Measurements from ENCODE around the gene ALDH1B1. TPM values are rescaled to one million over a fixed set of nuclear protein-coding genes. Genes with fewer than 3 reads are reported as not detected.

Gene ALDH1B1
- 100 to 1,000 TPM; 130 to 432 (median 156) TPM for total RNA-seq

GRCh38 chr9:38392235-38393127, at the start of gene ALDH1B1:
Gene ALDH1B1 (plus strand): TSS chr9:38392702. CDS start chr9:38395749, 3,047 bp downstream.
- no peaks in the 10 kb centered on the region for H3K9me3 ChIP-seq
- H3K4me3 ChIP-seq: peak within 1 kb of the TSS; percentile 74
- peak; percentile 95 for ATAC-seq
- H3K27me3 ChIP-seq: no peaks in the 10 kb centered on the region
- H3K36me3 ChIP-seq: peaks cover 0 to 24% of the 10 kb centered on the region in 2 donors
- H3K4me1 ChIP-seq: peaks cover 2 to 84% (median 6%) of the 10 kb centered on the region in 3 donors
- WGBS, 2 donors (ENCODE audit: low coverage in 1 of 2): 0 to 1% methylated on average over 6 to 9 of the region's 58 CpGs
- H3K27ac ChIP-seq: peak within 1 kb of the TSS; percentile 73 to 93 (median 88)
- TF ChIP-seq POLR2AphosphoS5 (IDR thresholded peaks at IDR 0.05) (peak; percentile 93), CTCF (IDR thresholded peaks at IDR 0.05) (peak in 2 of 4 experiments; percentile 11 to 38), EP300 (IDR thresholded peaks at IDR 0.05) (no peak), POLR2A (IDR thresholded peaks at IDR 0.05) (peak; percentile 86 to 88)

- 87% methylated on average over 3 of the region's 3 CpGs; no CpG with 5 or more reads in 1 of the 2 donors for WGBS, 2 donors (ENCODE audit: low coverage in 1 of 2)
- no peaks in the 10 kb centered on the region for H3K27me3 ChIP-seq
- no peak overlapping the region for H3K27ac ChIP-seq
- no peaks in the 10 kb centered on the region for H3K36me3 ChIP-seq
- H3K9me3 ChIP-seq: no peaks in the 10 kb centered on the region
- TF ChIP-seq POLR2AphosphoS5 (IDR thresholded peaks at IDR 0.05) (no peak), POLR2A (IDR thresholded peaks at IDR 0.05) (no peak), CTCF (IDR thresholded peaks at IDR 0.05) (no peak), EP300 (IDR thresholded peaks at IDR 0.05) (no peak)
- no peak for ATAC-seq
- H3K4me3 ChIP-seq: no peak overlapping the region
- no peaks in the 10 kb centered on the region for H3K4me1 ChIP-seq
Observed at GRCh38 chr9:38343037-38343436, 49.5 kb upstream of the ALDH1B1 start.

- WGBS, 2 donors (ENCODE audit: low coverage in 1 of 2): 100% methylated on average over 2 of the region's 6 CpGs; no CpG with 5 or more reads in 1 of the 2 donors
- Histone ChIP-seq H3K9me3 (no peaks in the 10 kb centered on the region), H3K36me3 (no peaks in the 10 kb centered on the region), H3K27ac (no peak overlapping the region), H3K27me3 (no peaks in the 10 kb centered on the region), H3K4me1 (no peaks in the 10 kb centered on the region), H3K4me3 (no peak overlapping the region)
- TF ChIP-seq POLR2AphosphoS5 (IDR thresholded peaks at IDR 0.05) (no peak), CTCF (IDR thresholded peaks at IDR 0.05) (no peak), EP300 (IDR thresholded peaks at IDR 0.05) (no peak), POLR2A (IDR thresholded peaks at IDR 0.05) (no peak)
- no peak for ATAC-seq
Observed at GRCh38 chr9:38343552-38343951, 49.0 kb upstream of the ALDH1B1 start.

GRCh38 chr9:38344566-38345324, 47.8 kb upstream of the ALDH1B1 start:
- Histone ChIP-seq H3K4me3 (no peak overlapping the region), H3K9me3 (no peaks in the 10 kb centered on the region), H3K27me3 (no peaks in the 10 kb centered on the region), H3K4me1 (no peaks in the 10 kb centered on the region), H3K36me3 (no peaks in the 10 kb centered on the region), H3K27ac (no peak overlapping the region)
- 73 to 88% methylated on average over 2 to 5 of the region's 7 CpGs for WGBS, 2 donors (ENCODE audit: low coverage in 1 of 2)
- TF ChIP-seq CTCF (IDR thresholded peaks at IDR 0.05) (no peak), EP300 (IDR thresholded peaks at IDR 0.05) (no peak), POLR2AphosphoS5 (IDR thresholded peaks at IDR 0.05) (no peak), POLR2A (IDR thresholded peaks at IDR 0.05) (no peak)
- no peak for ATAC-seq
